HG02759 (cell line): ENCODE results near the gene DNAAF3.
"Not testable (repeated sequence)": the region's sequence is repeated elsewhere in the genome, so short reads cannot be mapped to it uniquely, and the experiment has no call there.

Experiments
- ATAC-seq: cut with Tn5 transposase; IDR thresholded peaks from one replicate; pipeline ENCODE4 v1.9.1; 2021; ENCODE audit warnings: mild to moderate bottlenecking, moderate library complexity; ENCODE audit not compliant: unreplicated experiment

The DNAAF3 gene

DNA sequence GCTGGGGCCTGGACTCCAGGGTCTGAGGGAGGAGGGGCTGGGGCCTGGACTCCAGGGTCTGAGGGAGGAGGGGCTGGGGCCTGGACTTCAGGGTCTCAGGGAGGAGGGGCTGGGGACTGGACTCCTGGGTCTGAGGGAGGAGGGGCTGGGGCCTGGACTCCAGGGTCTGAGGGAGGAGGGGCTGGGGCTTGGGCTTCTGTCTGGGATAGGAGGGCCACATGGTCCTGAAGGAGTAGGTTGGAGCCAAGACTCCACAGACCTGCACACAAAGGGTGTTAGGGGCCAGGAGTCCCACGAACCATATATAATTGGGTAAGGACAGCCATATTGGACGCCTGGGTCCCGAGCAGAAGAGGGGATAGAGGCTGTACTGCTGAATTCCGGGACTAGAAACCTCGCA is 10.6 kb downstream of the DNAAF3 start:
- ATAC-seq = not testable (repeated sequence)

DNA sequence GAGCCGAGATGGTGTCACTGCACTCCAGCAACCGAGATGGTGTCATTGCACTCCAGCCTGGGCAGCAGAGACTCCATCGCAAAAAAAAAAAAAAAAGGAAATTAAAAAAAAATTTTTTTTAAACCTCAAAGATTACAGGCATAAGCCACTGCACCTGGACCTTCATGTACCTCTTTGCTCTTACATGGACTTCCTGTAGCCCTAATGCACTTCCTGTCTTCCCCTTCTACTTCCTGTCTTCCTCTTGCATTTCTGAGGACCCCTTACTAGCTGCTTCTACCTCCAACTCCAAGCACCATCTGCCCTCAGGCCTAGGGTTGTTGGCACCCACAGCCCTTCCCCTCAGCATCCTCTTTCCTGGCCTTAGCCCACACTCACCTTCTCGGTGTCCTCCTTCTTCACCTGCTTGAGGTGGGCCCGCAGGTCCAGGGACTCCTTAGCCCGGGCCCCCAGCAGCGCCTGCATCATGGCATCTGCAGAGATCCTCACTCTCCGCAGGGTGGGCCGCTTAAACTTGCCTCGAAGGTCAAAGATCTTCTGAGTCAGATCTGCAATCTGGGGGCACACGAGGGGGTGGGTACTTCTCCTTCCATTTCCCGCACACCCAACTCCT is 12.7 kb downstream of the DNAAF3 start:
- no peak for ATAC-seq

DNA sequence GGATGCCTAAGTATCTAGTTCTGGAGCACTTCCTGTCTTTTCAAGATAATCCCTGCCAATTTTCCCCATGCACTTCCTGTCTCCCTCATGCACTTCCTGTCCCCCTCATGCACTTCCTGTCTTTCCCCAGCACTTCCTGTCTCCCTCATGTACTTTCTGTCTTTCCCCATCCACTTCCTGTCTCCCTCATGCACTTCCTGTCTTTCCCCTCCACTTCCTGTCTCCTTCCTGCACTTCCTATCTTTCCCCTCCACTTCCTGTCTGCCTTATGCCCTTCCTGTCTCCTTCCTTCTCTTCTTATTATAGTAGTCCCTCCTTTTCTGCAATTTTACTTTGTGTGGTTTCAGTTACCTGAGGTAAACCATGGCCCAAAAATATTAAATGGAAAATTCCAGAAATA is 14.4 kb downstream of the DNAAF3 start:
- ATAC-seq = no peak

DNA sequence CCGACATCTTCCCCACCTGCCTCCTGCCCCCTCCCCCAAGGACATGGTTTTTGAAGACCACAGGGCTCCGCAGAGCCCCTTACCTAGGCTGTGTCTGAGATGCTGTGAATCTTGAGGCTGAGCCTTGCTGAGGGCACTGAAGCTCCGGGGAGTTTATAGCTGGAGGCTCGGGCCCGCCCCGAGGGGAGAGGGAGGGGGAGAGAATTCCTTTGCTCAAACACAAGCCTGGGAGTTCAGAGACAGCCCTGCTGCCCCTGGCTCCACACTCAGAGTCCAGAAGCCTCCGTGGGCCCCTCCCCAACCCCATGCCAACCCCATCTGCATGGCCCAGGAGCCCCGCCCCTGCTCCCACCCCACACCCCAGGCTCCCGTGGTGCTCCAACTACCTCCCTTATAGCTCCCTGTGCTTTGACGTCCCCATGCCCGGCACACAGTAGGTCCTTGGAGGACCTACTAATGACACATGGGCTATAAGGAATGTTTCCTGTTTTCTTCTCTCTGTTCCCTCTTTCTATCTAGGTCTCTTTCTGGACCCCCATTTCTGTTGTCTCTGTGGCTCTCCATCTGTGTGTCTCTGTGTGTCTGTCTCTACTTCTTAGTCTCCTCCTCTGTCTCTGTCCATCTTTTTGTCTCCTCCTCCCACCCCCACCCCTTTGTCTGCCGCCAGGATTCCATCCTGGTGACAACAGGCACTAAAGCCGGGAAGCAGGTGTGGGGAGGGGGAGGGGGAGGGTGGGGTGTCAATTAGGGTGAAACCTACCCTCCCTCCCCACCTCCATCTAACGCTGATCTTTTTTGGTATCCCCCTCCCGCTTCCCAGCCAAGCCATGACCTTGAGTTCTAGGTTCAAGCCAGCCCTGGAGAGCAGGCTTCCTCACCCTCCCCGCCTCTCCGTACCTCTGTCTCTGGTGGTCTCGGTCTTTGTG is 17.1 kb downstream of the DNAAF3 start, which contains the start of gene TNNT1:
TSS of gene TNNT1 (minus strand) at position 129 of the 926 bp plus-strand sequence. CDS start 2,049 bp downstream, outside the sequence.
- no peak for ATAC-seq

DNA sequence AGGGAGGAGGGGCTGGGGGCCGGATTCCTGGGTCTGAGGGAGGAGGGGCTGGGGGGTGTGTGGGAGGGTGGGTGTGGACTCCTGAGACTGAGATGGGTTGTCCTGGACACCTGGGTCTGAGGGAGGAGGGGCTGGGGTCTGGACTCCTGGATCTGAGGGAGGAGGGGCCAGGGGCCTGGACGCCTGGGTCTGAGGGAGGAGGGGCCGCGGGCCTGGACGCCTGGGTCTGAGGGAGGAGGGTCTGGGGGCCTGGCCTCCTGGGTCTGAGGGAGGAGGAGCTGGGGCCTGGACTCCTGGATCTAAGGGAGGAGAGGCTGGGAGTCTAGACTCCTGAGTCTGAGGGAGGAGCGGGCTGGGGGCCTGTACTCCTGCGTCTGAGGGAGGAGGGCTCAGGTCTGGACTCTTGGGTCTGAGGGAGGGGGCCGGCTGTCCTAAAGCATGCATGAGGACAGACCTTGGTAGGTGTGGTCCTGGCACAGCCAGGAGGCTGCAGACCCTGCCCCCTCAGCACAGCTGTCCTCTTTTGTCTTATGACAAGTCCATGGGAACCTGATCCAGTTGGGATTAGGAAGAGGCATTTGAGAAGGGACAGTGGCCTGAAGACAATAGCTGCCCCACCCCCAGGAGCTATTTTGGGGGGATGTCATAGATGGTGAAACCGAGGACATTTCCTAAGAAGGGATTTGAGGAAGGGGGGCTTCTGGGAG is 18.7 kb downstream of the DNAAF3 start:
- ATAC-seq = no peak

DNA sequence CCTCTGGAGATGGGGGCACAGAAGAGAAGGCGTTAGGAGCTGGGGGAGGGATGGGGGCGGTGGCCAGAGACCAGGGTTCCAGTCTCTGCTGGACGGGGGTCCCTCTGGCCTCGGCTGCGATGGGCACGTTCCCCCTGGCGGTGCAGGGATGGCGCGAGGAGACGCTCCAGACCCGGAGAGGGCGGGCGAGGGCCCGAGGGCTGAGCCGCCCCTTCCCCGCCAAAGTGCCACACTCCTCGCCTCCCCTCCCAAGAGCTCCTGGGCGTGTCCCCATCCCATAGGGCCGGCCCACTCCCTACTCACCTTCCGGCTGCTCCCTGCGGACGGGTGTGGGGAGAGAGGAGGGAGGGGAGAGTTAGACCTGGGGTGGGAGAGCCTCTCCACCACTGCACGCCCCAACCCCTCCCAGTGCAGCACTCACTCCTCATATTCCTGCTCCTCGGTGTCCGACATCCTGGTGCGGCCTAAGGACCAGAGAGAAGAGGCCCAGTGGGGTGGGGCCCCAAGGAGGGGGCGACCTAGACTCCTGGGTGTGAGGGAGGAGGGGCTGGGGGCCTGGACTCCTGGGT is 19.6 kb downstream of the DNAAF3 start:
- ATAC-seq = no peak

DNA sequence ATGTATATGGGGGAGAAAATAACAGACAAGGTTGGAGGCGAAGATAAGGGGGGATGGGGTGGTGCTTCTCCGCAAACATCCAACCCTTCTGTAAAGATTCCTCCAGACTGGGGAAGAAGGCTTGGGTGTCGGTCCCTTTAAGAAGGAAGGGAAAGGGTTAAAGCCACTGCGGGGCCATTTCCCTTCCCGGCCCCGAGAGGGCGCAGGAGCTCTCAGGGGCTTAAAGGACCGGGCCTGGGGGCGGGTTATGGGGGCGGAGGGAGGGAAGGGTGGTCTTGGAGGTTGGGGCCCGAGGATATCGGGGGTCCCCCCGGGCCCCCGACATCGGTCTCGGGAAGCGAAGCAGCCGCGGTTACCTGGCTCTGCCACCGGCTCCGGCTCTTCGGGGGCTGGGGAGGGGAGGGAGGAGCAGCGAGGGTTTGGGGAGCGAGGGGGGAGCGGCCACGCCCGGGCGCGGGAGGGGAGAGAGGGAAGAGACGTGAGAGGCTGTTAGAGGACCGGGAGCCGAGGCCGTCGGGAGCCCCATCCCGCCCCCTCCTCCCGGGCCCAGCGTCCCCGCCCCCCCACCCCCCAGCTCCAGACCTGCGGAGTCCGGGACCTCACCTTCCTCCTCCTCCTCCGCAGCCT is 20.2 kb downstream of the DNAAF3 start:
- no peak for ATAC-seq

DNA sequence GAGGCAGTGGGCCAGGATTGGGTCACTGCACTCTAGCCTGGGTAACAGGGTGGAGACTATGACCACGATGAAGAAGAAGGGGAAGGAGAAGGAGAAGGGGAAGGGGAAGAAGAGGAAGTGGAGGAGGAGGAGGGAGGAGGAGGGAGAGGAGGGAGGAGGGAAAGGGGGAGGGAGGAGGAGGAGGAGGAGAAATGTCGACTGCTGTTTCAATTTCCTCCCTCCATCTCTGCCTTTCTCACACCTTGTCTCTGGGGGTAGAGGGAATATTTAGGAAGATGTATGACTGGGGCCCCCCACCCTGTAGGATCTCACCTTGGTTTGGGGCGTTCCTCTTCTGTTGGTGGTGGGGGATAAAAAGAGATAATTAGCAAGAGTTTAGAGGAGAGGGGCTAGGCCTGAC is 21.2 kb downstream of the DNAAF3 start:
- no peak for ATAC-seq

DNA sequence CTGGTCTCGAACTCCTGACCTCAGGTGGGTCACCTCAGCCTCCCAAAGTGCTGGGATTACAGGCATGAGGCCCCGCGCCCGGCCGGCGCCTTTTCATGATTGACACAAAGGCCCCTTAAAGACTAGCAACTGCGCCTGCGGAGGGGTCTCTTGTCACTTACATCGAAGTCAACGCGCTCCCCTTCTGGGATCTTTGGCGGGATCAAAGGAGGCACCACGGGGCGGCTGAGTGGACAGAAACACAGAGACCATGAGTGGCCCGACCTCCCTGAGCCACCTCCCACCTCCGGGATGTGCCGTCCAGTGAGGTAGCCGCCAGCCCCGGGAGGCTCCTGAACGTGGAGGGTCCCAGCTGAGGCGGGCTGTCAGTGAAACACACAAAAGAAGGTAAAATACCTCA is 24.7 kb downstream of the DNAAF3 start:
- no peak for ATAC-seq

DNA sequence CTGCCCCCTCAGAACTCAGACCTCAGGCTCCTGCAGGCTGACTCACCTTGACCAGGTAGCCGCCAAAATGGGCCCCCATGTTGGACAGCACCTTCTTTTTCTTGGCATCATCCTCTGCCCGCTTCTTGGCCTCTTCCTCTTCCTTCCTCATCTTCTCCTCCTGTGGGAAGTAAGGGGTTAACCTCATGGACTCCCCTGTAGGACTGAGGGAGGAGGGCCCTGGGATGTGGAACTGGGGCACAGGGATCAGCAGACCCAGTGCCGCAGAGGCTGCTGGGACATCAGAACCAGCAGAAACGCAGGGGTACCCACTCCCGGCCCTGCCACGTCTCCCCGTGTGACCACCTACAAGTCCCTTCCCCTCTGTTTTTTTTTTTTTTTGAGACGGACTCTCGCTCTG is 28.5 kb downstream of the DNAAF3 start:
- ATAC-seq = no peak

DNA sequence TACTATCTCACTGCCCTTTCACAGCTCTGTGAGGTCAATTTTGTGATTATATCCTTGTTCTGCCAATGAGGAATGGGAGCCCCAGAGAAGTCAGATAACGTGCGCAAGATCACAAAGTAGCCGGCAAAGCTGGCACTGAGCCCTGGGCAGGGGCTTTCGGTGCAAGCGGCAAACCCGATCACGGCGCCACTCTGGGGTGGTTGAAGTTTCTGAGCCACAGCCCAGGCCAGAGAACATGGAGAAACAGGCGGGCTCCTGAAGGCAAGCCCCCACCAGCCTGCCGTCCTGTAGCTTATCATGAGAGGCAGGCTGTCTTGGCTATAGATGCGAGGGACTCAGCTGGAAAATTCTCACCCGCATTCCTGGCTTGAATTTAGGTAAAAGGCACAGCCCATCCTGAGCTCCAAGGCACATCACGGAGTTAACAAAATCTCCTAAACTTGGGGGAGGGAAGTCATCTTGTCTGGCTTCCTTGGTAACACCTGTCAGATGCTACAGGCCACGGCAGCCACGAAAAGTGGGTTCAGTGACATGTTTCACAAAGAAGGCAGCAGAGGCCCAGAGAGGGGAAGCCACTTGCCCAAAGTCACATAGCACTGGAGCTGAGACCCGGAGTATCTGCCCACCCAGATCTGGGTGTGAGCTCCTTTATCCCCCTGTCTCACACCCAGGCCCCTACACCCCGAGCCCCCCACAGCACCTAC is 29.9 kb downstream of the DNAAF3 start:
- no peak for ATAC-seq

DNA sequence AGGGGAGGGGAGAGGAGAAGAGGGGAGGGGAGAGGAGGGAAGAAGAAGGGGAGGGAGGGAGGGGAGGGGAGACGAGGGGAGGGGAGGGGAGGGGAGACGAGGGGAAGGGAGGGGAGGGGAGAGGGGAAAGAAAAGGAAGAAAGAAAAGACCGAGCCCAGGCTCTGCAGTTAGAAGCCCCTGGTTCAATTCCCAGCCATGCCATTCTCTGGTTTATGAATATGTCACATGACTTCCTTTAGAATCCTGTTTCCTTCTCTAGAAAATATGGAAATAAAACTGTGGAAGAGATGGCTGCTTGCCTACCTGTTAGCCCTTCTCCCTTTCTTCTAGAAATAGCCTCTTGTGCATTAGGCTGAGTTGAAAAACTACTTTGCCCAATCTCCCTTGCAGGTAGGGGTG is 31.7 kb downstream of the DNAAF3 start:
- ATAC-seq = no peak

DNA sequence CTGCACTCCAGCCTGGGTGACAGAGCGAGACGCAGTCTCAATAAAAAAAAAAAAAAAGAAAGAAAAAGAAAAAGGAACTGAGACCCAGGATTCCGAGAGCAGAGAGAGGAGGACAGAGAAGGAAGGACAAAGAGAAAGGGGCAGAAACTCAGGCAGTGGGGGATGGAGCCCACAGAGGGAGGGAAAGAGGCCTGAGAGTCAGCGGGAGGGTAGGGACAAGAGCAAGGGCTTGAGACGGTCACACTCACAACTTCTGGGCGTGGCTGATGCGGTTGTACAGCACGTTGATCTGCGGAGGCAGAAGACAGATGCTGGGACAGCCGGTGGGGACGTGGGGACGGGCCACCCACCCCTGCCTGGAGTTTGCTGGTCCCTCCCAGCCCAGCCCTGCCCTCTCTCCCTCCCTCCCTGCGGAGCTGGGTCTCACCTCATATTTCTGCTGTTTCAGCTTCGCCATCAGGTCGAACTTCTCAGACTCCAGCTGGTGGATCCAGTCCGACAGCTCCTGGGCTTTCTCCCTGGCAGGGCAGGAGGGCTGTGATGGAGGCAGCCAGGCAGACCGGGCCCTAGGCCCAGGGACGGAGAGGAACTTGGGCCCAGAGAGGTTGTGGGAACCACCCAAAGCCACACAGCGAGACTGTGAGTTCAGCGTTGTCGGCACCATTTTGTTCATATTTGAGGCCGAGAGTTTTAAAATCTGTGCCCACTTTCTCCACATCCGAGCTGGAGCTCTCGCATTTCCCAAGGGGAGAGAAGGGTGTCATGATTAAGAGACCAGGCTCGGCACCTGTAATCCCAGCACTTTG is 32.6 kb downstream of the DNAAF3 start:
- no peak for ATAC-seq

DNA sequence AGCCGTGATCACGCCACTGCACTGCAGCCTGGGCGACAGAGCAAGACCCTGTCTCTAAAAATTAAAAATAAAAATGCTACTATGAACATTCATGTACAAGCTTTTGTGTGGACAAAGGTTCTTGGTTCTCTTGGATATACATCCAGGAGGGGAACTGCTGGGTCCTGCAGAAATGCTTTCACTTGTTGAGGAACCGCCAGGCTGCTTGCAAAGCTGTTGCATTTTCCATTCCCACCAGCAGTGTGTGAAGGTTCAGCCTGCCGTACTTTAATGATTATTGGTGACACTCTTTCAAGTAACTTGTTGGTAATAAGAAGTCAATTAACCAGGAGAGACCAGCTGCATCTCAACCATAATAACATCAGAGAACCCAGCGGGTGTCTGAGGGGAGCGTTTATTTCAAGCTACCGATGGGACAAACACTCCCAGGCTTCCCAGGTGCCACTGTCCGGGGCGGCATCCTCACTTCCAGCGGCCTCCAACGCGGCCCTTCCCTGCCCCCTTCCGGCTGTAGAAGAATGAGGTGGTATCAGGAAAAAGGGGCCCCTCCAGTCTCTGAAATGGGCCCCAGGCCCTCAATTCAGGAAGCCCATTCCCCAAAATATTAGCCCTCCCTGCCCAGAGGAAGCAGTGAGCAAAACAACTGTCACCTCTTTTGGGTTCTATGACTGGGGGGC is 33.8 kb downstream of the DNAAF3 start:
- ATAC-seq = no peak

DNA sequence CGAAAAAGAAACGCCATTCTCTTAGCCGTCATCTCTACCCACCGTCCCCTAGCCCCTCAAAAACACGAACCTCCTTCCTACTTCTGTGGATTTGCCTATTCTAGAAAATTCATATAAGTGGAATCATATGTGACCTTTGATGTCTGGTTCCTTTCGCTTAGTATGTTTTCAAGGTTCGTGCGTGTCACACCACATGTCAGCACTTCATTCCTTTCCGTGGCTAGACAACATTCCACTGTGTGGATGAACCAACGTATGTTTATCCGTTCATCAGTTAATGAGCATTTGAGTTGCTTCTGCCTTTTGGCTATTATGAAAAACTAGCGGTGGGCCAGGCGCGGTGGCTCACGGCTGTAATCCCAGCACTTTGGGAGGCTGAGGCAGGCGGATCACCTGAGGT is 35.0 kb downstream of the DNAAF3 start:
- no peak for ATAC-seq

DNA sequence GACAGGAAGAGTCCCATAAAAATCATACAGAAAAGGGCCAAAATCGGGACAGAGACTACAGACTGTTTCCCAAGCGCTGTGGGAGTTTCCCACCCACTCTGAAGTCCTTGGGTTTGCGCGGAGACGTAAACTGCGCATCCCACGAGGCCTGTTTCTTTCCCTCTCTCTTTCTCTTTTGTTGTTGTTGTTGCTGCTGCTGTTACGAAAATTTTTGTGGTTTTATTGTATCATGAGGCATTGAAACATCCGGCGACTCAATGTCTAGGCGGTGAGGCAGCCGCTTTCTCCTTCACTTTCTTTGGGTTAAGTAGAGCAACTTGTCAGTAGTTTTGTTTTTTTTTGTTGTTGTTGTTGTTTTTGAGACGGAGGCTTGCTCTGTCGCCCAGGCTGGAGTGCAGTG is 47.4 kb downstream of the DNAAF3 start:
- no peak for ATAC-seq

DNA sequence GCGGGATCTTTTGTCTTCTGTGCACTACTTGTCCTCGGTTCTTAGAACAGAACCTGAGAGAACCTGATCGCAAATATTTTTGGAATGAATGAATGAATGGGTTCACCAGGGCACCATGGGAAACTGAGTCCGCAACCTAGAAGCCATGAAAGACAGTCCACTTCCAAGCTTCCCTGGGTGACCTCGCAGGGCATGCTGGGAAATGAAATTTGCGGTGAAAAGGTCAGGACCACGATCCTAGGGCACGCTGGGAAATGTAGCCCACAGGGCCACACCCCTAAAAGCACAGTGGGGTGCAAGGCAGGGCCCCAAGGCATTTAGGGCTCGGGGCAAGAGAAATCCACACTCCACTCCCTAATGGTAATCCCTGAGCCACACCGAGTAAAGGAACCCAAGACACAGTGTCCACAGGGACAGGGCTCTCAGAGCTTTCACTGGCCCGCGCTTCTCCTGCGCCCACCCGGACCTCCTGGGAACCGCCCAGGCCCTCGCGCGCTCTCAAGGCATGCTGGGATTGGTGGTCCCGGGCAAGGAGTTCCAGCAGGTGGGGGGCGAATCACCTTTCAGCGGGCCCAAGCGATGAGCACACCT is 47.9 kb downstream of the DNAAF3 start:
- ATAC-seq = no peak

DNA sequence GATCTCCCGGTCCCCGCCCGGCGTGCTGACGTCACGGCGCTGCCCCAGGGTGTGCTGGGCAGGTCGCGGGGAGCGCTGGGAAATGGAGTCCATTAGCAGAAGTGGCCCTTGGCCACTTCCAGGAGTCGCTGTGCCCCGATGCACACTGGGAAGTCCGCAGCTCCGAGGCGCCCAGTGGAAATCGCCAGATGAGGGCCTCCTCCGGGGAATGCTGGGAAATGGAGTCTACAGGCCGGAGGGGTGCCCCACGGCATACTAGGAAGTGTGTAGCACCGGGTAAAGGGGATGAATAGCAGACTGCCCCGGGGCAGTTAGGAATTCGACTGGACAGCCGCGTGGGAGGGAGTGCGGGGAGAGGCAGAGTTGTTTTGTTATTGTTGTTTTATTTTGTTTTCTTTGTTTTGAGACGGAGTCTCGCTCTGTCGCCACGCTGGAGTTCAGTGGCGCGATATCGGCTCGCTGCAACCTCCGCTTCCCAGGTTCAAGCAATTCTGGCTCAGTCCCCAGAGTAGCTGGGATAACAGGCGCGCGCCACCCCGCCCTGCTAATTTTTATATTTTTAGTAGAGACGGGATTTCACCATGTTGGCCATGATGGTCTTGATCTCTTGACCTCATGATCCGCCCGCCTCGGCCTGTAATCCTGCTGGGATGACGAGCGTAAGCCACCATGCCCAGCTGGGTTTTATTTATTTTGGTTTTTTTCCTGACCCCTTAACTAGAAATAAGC is 48.6 kb downstream of the DNAAF3 start:
- peak; percentile 85 for ATAC-seq
